Activated T-cell treated with anti-CD3 and anti-CD28 coated beads for 24 hours (primary cell): ENCODE results near the gene CTDSP1.
A peak's percentile ranks its signal among the peaks of the same experiment; 100 is the strongest.

Experiments
- DNase-seq: peaks from one replicate; pipeline ENCODE4 v3.0.0-alpha.2; 2020; ENCODE audit warnings: low read depth

The CTDSP1 gene

DNA sequence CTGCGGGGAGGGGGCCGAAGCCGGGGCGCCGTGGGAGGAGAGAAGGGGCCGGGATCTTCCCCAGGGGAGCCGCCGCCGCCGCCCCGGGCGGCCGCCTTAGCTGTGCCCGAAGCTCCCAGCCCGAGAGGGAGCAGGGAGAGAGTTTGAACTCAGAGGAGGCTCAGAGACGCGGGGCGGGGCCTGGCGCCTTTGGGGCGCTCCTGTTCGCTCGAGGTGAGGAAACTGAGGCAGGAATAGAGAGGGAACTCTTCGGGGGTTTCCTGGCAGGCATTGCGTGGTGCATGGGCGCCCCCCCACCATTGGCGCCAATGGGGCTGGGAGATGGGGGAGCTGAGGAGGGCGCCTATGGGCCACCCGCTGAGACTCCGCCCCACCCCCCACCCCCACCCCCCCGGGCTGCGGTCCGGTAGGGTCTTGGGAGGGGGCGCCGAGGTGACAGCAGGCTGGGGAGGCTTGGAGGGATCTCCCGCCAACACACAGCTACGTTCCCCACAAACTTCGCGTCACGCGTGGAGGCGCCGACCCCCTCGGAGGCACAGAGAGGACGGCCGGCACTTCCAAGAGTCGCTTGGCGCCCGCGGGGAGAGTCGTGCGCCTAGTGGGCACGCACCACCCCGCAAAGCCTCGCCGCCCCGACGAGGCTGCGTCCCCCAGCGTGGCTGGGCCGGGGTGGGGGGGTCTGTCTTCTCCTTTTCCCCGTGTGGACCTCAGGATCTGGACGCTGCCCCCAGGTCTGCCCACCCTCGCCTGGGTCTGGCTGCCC, 680 bp downstream of the CTDSP1 start:
- no peak for DNase-seq

DNA sequence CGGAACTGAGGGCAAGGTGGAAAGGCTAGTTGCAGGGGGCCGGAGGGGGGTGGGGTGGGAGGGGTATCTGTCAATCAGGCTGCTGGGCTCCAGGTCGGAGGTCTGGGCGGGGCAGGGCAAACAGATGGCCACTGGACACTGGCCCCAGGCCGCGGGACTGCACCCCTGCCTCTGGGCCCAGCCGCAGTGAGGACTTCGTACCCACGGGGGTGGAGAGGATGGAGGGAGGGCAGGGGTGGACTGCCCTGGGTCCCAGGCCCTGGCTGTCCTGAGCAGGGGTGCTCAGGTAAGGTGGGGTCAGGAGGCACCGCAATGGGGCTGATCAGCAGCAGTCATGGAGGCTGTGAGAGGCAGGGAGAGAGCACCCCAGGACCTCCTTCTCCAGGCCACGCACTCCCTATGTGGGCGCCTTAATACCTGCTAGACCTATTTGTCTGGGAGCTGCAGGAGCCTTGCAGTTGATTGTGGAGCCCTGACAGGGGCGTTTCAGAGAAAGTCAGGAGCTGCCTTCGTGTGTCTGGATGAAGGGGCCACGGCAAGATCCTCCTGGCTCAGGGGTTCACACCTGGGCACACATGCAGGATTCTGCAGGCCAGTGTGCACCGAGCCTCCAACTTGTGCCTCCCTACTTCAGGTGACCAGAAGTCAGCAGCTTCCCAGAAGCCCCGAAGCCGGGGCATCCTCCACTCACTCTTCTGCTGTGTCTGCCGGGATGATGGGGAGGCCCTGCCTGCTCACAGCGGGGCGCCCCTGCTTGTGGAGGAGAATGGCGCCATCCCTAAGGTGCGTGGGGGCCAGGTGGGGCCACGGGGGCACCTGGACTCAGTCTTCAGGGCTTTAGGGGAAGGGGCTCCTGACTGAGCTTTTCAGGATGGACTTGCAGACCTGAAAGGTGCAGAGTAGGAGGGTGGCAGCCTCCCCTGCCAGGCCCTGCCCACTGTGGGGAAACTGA, 1.5 kb downstream of the CTDSP1 start:
- no peak for DNase-seq

- no peak for DNase-seq
Observed at GRCh38 chr2:218401890-218402289, 2.2 kb downstream of the CTDSP1 start.

DNA sequence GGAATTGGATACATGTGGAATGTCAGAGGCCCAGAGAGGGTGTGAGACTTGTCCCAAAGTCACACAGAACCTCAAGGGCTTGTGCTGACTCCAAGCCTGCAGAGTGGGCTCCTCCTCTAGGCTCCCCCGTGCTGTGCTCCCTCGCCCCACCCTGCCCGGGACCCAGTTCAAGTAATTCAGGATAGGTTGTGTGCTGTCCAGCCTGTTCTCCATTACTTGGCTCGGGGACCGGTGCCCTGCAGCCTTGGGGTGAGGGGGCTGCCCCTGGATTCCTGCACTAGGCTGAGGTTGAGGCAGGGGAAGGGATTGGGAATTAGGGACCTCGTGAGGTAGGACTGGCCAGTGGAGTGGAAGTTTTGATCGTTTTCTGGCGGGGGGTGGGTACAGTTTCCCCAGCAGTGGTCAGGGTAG, 2.8 kb downstream of the CTDSP1 start:
- DNase-seq = no peak

DNA sequence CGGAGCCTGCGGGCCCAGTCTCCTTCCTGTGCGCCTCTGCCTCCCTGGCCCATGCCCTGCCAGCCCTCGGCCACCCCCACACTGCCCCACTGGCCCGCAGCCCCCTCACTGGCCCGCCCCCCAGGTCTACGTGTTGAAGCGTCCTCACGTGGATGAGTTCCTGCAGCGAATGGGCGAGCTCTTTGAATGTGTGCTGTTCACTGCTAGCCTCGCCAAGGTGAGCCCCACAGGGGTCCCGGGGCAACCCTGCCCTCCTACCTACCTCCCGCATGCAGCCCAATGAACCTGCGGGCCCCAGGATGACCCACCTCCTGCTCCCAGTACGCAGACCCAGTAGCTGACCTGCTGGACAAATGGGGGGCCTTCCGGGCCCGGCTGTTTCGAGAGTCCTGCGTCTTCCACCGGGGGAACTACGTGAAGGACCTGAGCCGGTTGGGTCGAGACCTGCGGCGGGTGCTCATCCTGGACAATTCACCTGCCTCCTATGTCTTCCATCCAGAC, 3.3 kb downstream of the CTDSP1 start:
- DNase-seq = no peak

DNA sequence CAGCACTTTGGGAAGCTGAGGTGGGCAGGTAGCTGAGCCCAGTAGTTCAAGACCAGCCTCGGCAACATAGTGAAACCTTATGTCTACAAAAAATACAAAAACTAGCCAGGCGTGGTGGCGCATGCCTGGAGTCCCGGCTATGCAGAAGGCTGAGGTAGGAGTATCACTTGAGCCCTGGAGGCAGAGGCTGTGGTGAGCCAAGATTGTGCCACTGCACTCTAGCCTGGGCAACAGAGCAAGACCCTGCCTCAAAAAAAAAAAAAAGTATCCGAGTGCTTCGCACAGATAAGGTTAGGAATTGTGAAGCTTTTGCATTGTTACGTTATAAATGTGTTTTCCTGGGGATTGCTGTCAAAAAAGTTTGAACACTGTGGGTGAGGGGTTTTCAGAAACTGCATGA, 4.1 kb downstream of the CTDSP1 start:
- no peak for DNase-seq

DNA sequence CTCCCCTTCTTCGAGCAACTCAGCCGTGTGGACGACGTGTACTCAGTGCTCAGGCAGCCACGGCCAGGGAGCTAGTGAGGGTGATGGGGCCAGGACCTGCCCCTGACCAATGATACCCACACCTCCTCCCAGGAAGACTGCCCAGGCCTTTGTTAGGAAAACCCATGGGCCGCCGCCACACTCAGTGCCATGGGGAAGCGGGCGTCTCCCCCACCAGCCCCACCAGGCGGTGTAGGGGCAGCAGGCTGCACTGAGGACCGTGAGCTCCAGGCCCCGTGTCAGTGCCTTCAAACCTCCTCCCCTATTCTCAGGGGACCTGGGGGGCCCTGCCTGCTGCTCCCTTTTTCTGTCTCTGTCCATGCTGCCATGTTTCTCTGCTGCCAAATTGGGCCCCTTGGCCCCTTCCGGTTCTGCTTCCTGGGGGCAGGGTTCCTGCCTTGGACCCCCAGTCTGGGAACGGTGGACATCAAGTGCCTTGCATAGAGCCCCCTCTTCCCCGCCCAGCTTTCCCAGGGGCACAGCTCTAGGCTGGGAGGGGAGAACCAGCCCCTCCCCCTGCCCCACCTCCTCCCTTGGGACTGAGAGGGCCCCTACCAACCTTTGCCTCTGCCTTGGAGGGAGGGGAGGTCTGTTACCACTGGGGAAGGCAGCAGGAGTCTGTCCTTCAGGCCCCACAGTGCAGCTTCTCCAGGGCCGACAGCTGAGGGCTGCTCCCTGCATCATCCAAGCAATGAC, 4.8 kb downstream of the CTDSP1 start:
- DNase-seq = no peak

DNA sequence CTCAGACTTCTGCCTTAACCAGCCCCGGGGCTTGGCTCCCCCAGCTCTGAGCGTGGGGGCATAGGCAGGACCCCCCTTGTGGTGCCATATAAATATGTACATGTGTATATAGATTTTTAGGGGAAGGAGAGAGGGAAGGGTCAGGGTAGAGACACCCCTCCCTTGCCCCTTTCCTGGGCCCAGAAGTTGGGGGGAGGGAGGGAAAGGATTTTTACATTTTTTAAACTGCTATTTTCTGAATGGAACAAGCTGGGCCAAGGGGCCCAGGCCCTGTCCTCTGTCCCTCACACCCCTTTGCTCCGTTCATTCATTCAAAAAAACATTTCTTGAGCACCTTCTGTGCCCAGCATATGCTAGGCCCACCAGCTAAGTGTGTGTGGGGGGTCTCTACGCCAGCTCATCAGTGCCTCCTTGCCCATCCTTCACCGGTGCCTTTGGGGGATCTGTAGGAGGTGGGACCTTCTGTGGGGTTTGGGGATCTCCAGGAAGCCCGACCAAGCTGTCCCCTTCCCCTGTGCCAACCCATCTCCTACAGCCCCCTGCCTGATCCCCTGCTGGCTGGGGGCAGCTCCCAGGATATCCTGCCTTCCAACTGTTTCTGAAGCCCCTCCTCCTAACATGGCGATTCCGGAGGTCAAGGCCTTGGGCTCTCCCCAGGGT, 5.5 kb downstream of the CTDSP1 start:
- DNase-seq = no peak

DNA sequence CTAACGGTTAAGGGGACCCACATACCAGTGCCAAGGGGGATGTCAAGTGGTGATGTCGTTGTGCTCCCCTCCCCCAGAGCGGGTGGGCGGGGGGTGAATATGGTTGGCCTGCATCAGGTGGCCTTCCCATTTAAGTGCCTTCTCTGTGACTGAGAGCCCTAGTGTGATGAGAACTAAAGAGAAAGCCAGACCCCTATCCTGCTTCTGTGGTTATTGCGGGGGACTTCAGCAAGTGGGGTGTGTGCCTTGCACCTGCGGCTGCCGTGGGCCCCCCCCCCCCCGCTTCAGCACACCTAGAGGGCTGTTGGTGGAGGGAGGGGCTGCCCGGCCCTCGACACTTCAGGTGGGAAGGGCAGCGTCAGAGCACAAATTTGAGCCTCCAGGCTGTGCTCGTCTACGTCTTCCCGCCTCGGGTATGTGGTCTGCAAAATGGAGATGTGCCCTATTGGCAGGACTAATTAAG, 6.1 kb downstream of the CTDSP1 start:
- DNase-seq = no peak

GRCh38 chr2:218406209-218406948, 6.7 kb downstream of the CTDSP1 start:
- peak; percentile 90 for DNase-seq

GRCh38 chr2:218406949-218407618, 7.4 kb downstream of the CTDSP1 start:
- peak; percentile 39 for DNase-seq

GRCh38 chr2:218407717-218408116, 8.0 kb downstream of the CTDSP1 start:
- DNase-seq = no peak

- DNase-seq = no peak
Observed at GRCh38 chr2:218418321-218418716, 18.7 kb downstream of the CTDSP1 start.

- DNase-seq = no peak
Observed at GRCh38 chr2:218418717-218419458, 19.2 kb downstream of the CTDSP1 start, which contains the start of gene VIL1. Gene VIL1 (plus strand): TSS chr2:218419123. CDS start chr2:218423779, 4,656 bp downstream.

GRCh38 chr2:218419630-218420216, 20.1 kb downstream of the CTDSP1 start:
- no peak for DNase-seq

- DNase-seq = no peak
Observed at GRCh38 chr2:218421027-218421426, 21.4 kb downstream of the CTDSP1 start.

DNA sequence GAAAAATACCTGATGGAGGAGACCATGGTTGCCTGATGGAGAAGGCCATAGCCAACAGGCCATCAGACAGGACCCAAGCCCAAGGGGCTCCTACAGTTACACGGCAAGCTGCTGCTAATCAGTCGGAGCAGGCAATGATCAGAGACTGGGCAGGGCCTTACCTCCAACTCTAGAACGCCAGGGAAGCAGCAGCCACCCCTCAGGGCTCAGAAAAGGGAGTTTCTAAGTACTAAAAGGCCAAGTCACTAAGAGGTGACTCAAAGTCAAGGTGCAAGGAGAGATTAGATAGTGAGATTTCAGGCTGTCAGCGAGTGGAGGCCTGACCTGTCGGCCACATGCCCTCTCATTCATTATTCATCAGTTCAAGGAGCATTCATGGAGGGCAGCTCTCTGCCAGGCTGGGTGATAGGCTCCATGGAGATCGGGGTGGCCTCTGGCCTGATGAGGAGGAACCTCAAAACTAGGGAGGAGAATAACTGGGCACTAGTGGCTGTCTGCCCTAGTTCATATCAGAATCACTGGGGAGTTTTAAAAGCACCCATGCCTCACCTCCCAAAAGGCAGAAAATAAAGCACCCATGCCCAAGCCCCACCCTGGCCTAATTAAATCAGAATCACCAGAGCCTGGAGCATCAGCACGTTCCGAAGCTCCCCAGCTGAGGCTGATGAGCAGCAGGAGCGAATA, 22.9 kb downstream of the CTDSP1 start:
- no peak for DNase-seq

DNA sequence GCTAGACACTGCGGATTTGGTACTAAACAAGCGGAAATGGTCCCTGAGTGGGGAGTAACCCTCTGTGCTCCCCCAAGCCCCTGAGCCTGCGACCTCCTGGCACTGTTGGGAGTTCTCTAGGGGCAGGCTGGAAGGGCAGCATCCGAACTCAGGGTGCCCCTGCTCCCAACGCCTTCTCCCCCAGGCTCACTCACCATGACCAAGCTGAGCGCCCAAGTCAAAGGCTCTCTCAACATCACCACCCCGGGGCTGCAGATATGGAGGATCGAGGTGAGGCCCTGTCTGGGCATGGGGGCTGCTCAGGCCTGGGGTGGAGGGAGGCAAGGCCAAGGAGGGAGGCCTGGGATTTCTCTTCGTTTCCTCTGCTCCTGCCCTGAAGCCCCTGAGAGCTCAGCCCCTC, 23.9 kb downstream of the CTDSP1 start:
- no peak for DNase-seq
